Measurements from ENCODE around the gene CDC25A. TPM values are rescaled to one million over a fixed set of nuclear protein-coding genes. Genes with fewer than 3 reads are reported as not detected.

CDC25A gene
- total and polyA plus RNA-seq, 9 of the 15 experiments (the other 6 are each of a cell fraction or from before 2014, with no cell fraction given), result 3.4 to 61.3 (median 51.8) TPM

GRCh38 chr3:48122504-48122903 lies 65.7 kb downstream of the CDC25A start:
- no peaks in the 10 kb centered on the region for H3K79me2 ChIP-seq (ENCODE audit: control insufficient read depth, insufficient read depth, low read length)
- DNase-seq (ENCODE audit: extremely low read depth in 1 of 4, low spot score in 3 of 4) (no peak), ATAC-seq (no peak; the same call in 2 of the 3 replicates), FAIRE-seq (no peak)
- H3K36me3 ChIP-seq (ENCODE audit: control insufficient read depth, insufficient read depth, low read length), result no peaks in the 10 kb centered on the region
- no TSS peak for BruUV-seq (replicated peaks)
- peaks cover 14 to 31% of the 10 kb centered on the region in 2 experiments for H3K27me3 ChIP-seq (ENCODE audit: control insufficient read depth in 2 of 2, insufficient read depth in 2 of 2, low read length in 2 of 2)
- no peak overlapping the region for H3K4me3 ChIP-seq
- no peaks in the 10 kb centered on the region for H3K9me1 ChIP-seq (ENCODE audit: control insufficient read depth, insufficient read depth, low read length)
- 0 out of 2 replicates have a peak, but pooled peaks cover 4% of the 10 kb centered on the region for H4K20me1 ChIP-seq (replicated peaks; ENCODE audit: control insufficient read depth, insufficient read depth, low read length)
- WGBS (ENCODE audit: insufficient coverage, low coverage, missing lambda C conversion rate), result 36% methylated on average over 5 of the region's 5 CpGs
- no peak overlapping the region for H2AFZ ChIP-seq (ENCODE audit: low read depth, low read length)
- ChIA-PET CTCF (ENCODE audit: low intra/inter-chr PET ratio) (no interaction called here), POLR2A (interaction anchor here (0.7 to 1.7 kb wide), 3 partner anchors 18 to 34 kb away, joined by 4 to 5 read pairs (median 4); no protein-coding TSS in a partner anchor)
- no peak for TF ChIP-seq ZNF780A (CRISPR knock-in tag; IDR thresholded peaks at IDR 0.05)
- no peak for TF ChIP-seq BRD9 (IDR thresholded peaks at IDR 0.05; ENCODE audit: low read depth, partially characterized antibody)
- TF ChIP-seq ZNF280B (CRISPR knock-in tag; IDR thresholded peaks at IDR 0.05), result no peak
- intact Hi-C loops (cut with micrococcal nuclease) (no loop called here), in situ Hi-C loops (cut with MboI) (no loop called here)
- no peak overlapping the region for H3K27ac ChIP-seq (ENCODE audit: extremely low read depth, low read depth, low read length)
- H3K9ac ChIP-seq (ENCODE audit: insufficient read depth in 1 of 2, low read depth in 2 of 2, low read length in 2 of 2), result no peak overlapping the region
- no peak overlapping the region for H3K4me2 ChIP-seq (ENCODE audit: insufficient read depth, low read length)
- no peaks in the 10 kb centered on the region for H3K9me3 ChIP-seq (replicated peaks; ENCODE audit: control insufficient read depth, insufficient read depth, low read depth, low read length)
- H3K4me1 ChIP-seq (replicated peaks in 1 of 2; ENCODE audit: control insufficient read depth in 2 of 2, insufficient read depth in 2 of 2, low read length in 2 of 2), result no peaks in the 10 kb centered on the region

- 0 out of 2 replicates have a peak, but pooled peaks cover 4% of the 10 kb centered on the region for H4K20me1 ChIP-seq (replicated peaks; ENCODE audit: control insufficient read depth, insufficient read depth, low read length)
- H3K27ac ChIP-seq (ENCODE audit: extremely low read depth, low read depth, low read length), result no peak overlapping the region
- H3K27me3 ChIP-seq (ENCODE audit: control insufficient read depth in 2 of 2, insufficient read depth in 2 of 2, low read length in 2 of 2), result peaks cover 5 to 18% of the 10 kb centered on the region in 2 experiments; a peak in 4 of 5 replicates
- no peak overlapping the region for H3K4me2 ChIP-seq (ENCODE audit: insufficient read depth, low read length)
- no peak overlapping the region for H3K4me3 ChIP-seq
- no peaks in the 10 kb centered on the region for H3K79me2 ChIP-seq (ENCODE audit: control insufficient read depth, insufficient read depth, low read length)
- no peaks in the 10 kb centered on the region for H3K9me1 ChIP-seq (ENCODE audit: control insufficient read depth, insufficient read depth, low read length)
- H3K4me1 ChIP-seq (replicated peaks in 1 of 2; ENCODE audit: control insufficient read depth in 2 of 2, insufficient read depth in 2 of 2, low read length in 2 of 2), result no peaks in the 10 kb centered on the region
- CTCF ChIA-PET (ENCODE audit: low intra/inter-chr PET ratio), result interaction anchor here (0.5 kb wide), 1 partner anchor 18 kb away, joined by 4 read pairs; no protein-coding TSS in a partner anchor
- POLR2A ChIA-PET, result no interaction called here
- peak in 1 of 4 experiments; percentile 5 for DNase-seq (ENCODE audit: extremely low read depth in 1 of 4, low spot score in 3 of 4)
- in situ Hi-C loops (cut with MboI) (no loop called here), intact Hi-C loops (cut with micrococcal nuclease) (no loop called here)
- WGBS (ENCODE audit: insufficient coverage, low coverage, missing lambda C conversion rate), result 0% methylated on average over 1 of the region's 1 CpG
- H3K9me3 ChIP-seq (replicated peaks; ENCODE audit: control insufficient read depth, insufficient read depth, low read depth, low read length), result no peaks in the 10 kb centered on the region
- H2AFZ ChIP-seq (ENCODE audit: low read depth, low read length), result no peak overlapping the region
- no TSS peak for BruUV-seq (replicated peaks)
- H3K36me3 ChIP-seq (ENCODE audit: control insufficient read depth, insufficient read depth, low read length), result no peaks in the 10 kb centered on the region
- FAIRE-seq, result no peak
- ATAC-seq, result peak; percentile 26; the same call in 2 of the 3 replicates
- H3K9ac ChIP-seq (ENCODE audit: insufficient read depth in 1 of 2, low read depth in 2 of 2, low read length in 2 of 2), result no peak overlapping the region
- TF ChIP-seq ZNF41 (CRISPR knock-in tag; conservative IDR thresholded peaks at IDR 0.05) (no peak), CREB3 (tag; conservative IDR thresholded peaks at IDR 0.05; ENCODE audit: low read depth) (no peak), NBN (IDR thresholded peaks at IDR 0.05; ENCODE audit: low read depth) (no peak), ZNF561 (CRISPR knock-in tag; conservative IDR thresholded peaks at IDR 0.05) (no peak), EGR1 (conservative IDR thresholded peaks at IDR 0.05) (no peak), ZNF124 (CRISPR knock-in tag; IDR thresholded peaks at IDR 0.05) (no peak), ZNF507 (tag; conservative IDR thresholded peaks at IDR 0.05) (no peak), DEAF1 (CRISPR knock-in tag; IDR thresholded peaks at IDR 0.05) (no peak), RBBP5 (IDR thresholded peaks at IDR 0.05; ENCODE audit: borderline replicate concordance, insufficient read depth, low read length, poor library complexity, severe bottlenecking) (no peak), NFIC (IDR thresholded peaks at IDR 0.05) (no peak)
Measured at GRCh38 chr3:48120223-48120622, 68.0 kb downstream of the CDC25A start.
